Keratinocyte (primary cell): ENCODE results near the gene SPECC1.

Source experiments
- EZH2 ChIP-seq: IDR thresholded peaks from one replicate; pipeline ENCODE4 v1.6.1; 2012; ENCODE audit warnings: inconsistent platforms, mild to moderate bottlenecking, low read length, moderate library complexity
- TF ChIP-seq, protein P1 (sequence below), 3 experiments: IDR thresholded peaks in 1 of 3; conservative IDR thresholded peaks in 1 of 3; optimal IDR thresholded peaks in 1 of 3; 2 replicates in 2 of 3; 3 replicates in 1 of 3; pipeline versions ENCODE3 to v1.5.1; 2011; ENCODE audit warnings: low read length in 3 of 3, mild to moderate bottlenecking in 3 of 3, moderate library complexity in 2 of 3, control low read depth in 1 of 3, inconsistent platforms in 1 of 3; ENCODE audit not compliant: insufficient read depth in 2 of 3; ENCODE audit errors: extremely low read depth in 1 of 3

DNA sequence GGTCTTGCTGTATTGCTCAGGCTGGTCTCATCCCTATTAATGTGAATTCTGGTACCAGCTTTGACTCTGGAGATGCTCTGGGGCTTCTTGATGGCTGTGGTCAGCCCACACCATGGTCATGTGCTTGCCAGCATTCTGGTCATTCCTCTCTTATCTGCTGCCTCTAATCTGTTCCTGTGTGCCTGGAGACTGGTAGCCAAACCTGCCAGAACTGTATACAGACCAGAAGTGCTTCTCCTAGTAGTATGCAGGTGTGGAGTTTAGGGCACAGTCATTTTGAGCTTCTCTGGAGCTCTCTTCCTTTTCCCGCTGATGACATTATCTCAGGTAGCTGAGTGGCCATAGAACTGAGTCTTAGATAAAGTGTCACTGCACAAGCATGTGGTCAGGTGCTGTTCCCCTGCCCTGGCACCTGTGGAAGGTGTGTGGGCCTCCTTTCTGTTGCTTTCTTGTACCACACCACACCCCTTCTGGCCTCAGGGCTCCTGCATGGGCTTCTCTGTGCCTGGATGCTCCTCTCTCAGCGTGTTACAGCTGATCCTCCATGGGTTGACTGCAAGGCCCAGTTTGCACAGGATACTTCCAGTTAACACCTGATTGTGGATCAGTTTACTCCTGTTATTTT, 162.7 kb downstream of the SPECC1 start:
- no peak for TF ChIP-seq EZH2
- TF ChIP-seq, protein P1, sequence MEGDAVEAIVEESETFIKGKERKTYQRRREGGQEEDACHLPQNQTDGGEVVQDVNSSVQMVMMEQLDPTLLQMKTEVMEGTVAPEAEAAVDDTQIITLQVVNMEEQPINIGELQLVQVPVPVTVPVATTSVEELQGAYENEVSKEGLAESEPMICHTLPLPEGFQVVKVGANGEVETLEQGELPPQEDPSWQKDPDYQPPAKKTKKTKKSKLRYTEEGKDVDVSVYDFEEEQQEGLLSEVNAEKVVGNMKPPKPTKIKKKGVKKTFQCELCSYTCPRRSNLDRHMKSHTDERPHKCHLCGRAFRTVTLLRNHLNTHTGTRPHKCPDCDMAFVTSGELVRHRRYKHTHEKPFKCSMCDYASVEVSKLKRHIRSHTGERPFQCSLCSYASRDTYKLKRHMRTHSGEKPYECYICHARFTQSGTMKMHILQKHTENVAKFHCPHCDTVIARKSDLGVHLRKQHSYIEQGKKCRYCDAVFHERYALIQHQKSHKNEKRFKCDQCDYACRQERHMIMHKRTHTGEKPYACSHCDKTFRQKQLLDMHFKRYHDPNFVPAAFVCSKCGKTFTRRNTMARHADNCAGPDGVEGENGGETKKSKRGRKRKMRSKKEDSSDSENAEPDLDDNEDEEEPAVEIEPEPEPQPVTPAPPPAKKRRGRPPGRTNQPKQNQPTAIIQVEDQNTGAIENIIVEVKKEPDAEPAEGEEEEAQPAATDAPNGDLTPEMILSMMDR (optimal IDR thresholded peaks at IDR 0.05 in 1 of 3, IDR thresholded peaks at IDR 0.05 in 1 of 3, conservative IDR thresholded peaks at IDR 0.05 in 1 of 3; ENCODE audit: extremely low read depth in 1 of 3, insufficient read depth in 2 of 3, low read length in 3 of 3): no peak
